H1 (cell line): ENCODE data around the gene CITED4. TPM values are rescaled to one million over a fixed set of nuclear protein-coding genes. Genes with fewer than 3 reads are reported as not detected.
A peak's percentile ranks its signal among the peaks of the same experiment; 100 is the strongest.

Experiments used
- ATF2 ChIP-seq: IDR thresholded peaks from 2 replicates; pipeline ENCODE4 v1.6.1; 2012; ENCODE audit warnings: low read length, inconsistent platforms
- BACH1 ChIP-seq: IDR thresholded peaks from 2 replicates; pipeline ENCODE4 v1.6.1; 2012; ENCODE audit warnings: low read length, improper control_type of control experiment
- BCL11A ChIP-seq, 2 experiments: IDR thresholded peaks; one replicate each; pipeline ENCODE4 v1.6.1; 2011; ENCODE audit warnings: low read depth in 2 of 2, low read length in 2 of 2, mild to moderate bottlenecking in 2 of 2
- BRCA1 ChIP-seq: IDR thresholded peaks from 2 replicates; pipeline ENCODE4 v1.6.1; 2012; ENCODE audit warnings: low read depth, low read length, improper control_type of control experiment
- CBX8 ChIP-seq: fragments of 300-800, 300-1000 bp; sonication (generic); IDR thresholded peaks from 2 replicates; pipeline ENCODE4 v1.7.1; 2016; ENCODE audit warnings: low read depth, low read length, borderline replicate concordance
- CHD1 ChIP-seq: IDR thresholded peaks from 2 replicates; pipeline ENCODE4 v1.6.1; 2012; ENCODE audit warnings: low read depth, low read length, improper control_type of control experiment
- CHD2 ChIP-seq: IDR thresholded peaks from 2 replicates; pipeline ENCODE4 v1.6.1; 2012; ENCODE audit warnings: low read length, improper control_type of control experiment
- CREB1 ChIP-seq: IDR thresholded peaks from 2 replicates; pipeline ENCODE4 v1.6.1; 2012; ENCODE audit warnings: inconsistent platforms
- FOSL1 ChIP-seq: IDR thresholded peaks from 2 replicates; pipeline ENCODE4 v1.6.1; 2011; ENCODE audit warnings: mild to moderate bottlenecking, low read depth, low read length, moderate library complexity; ENCODE audit not compliant: insufficient read depth
- GTF2F1 ChIP-seq: IDR thresholded peaks from 2 replicates; pipeline ENCODE4 v1.6.1; 2012; ENCODE audit warnings: low read depth, low read length, improper control_type of control experiment, borderline replicate concordance
- KDM1A ChIP-seq: fragments of 200-600, 300-600 bp; sonication (generic); IDR thresholded peaks from 2 replicates; pipeline ENCODE4 v1.7.1; 2016; ENCODE audit warnings: mild to moderate bottlenecking, low read length, borderline replicate concordance
- MAFK ChIP-seq: IDR thresholded peaks from 2 replicates; pipeline ENCODE4 v1.6.1; 2012; ENCODE audit warnings: low read depth, mild to moderate bottlenecking, improper control_type of control experiment, low read length
- MAX ChIP-seq: IDR thresholded peaks from 2 replicates; pipeline ENCODE4 v1.6.1; 2012; ENCODE audit warnings: inconsistent platforms
- NANOG ChIP-seq: IDR thresholded peaks from 2 replicates; pipeline ENCODE4 v1.6.1; 2011; ENCODE audit warnings: low read length, low read depth, mild to moderate bottlenecking, inconsistent platforms; ENCODE audit not compliant: insufficient read depth, poor library complexity, severe bottlenecking
- NRF1 ChIP-seq: IDR thresholded peaks from 2 replicates; pipeline ENCODE4 v1.6.1; 2011; ENCODE audit warnings: mild to moderate bottlenecking, low read depth, low read length, improper control_type of control experiment
- PHF8 ChIP-seq: fragments of 200-600 bp; sonication (generic); conservative IDR thresholded peaks from 2 replicates; pipeline ENCODE4 v1.7.1; 2012; ENCODE audit warnings: low read depth, mild to moderate bottlenecking, inconsistent platforms, low read length, moderate library complexity
- RAD21 ChIP-seq, 2 experiments: IDR thresholded peaks in 1 of 2; conservative IDR thresholded peaks in 1 of 2; 2 replicates each; pipeline ENCODE4 v1.6.1; 2011; ENCODE audit warnings: low read depth in 2 of 2, low read length in 2 of 2, improper control_type of control experiment in 1 of 2, inconsistent platforms in 1 of 2, mild to moderate bottlenecking in 1 of 2, moderate library complexity in 1 of 2
- RFX5 ChIP-seq: IDR thresholded peaks from 2 replicates; pipeline ENCODE4 v1.6.1; 2011; ENCODE audit warnings: low read depth, low read length, improper control_type of control experiment, borderline replicate concordance
- RXRA ChIP-seq: IDR thresholded peaks from 2 replicates; pipeline ENCODE4 v1.6.1; 2011; ENCODE audit warnings: low read depth, mild to moderate bottlenecking, low read length, moderate library complexity; ENCODE audit not compliant: insufficient read depth
- SIX5 ChIP-seq: IDR thresholded peaks from 2 replicates; pipeline ENCODE4 v1.6.1; 2011; ENCODE audit warnings: mild to moderate bottlenecking, low read depth, low read length
- SP1 ChIP-seq: IDR thresholded peaks from 2 replicates; pipeline ENCODE4 v1.6.1; 2011; ENCODE audit warnings: low read depth, low read length
- SRF ChIP-seq: IDR thresholded peaks from 2 replicates; pipeline ENCODE4 v1.6.1; 2011; ENCODE audit warnings: mild to moderate bottlenecking, low read depth, low read length, moderate library complexity
- TAF7 ChIP-seq: optimal IDR thresholded peaks from 2 replicates; pipeline ENCODE3; 2011; ENCODE audit warnings: low read depth, mild to moderate bottlenecking, inconsistent platforms, low read length, moderate library complexity, borderline replicate concordance
- TBP ChIP-seq: IDR thresholded peaks from 2 replicates; pipeline ENCODE4 v1.6.1; 2011; ENCODE audit warnings: low read depth, low read length, improper control_type of control experiment
- polyA plus RNA-seq, 7 experiments: library from polyadenylated mRNA; depleted of rRNA in 3 of 7; stranded (reverse) in 5 of 7; unstranded in 2 of 7; fragments of >200 nt in 5 of 7; fragments of 200-250 nt in 2 of 7; gene quantifications; 1 replicate in 5 of 7; 2 replicates in 1 of 7; 4 replicates in 1 of 7; pipeline versions ENCODE4 v1.2.1 to v1.2.3, GENCODE V29; 2011 to 2013; ENCODE audit warnings: missing spikeins in 2 of 7, mixed read lengths in 2 of 7
- total RNA-seq: library from RNA; stranded (reverse); fragmentation: NEBNext Ultra II Directional; extraction: Animal tissue kit (Norgen Biotek cat#: 25700); gene quantifications from 2 replicates; pipeline ENCODE4 v1.2.1, GENCODE V29; 2021

Gene CITED4
- total and polyA plus RNA-seq, 2 of the 8 experiments (the other 6 are each of a cell fraction or from before 2014, with no cell fraction given), result 5.4 to 16.3 TPM

GRCh38 chr1:40818264-40818961 is 43.8 kb downstream of the CITED4 start (continued):
- TF ChIP-seq ATF2, result no peak
- no peak for TF ChIP-seq BCL11A (IDR thresholded peaks at IDR 0.05; ENCODE audit: low read depth in 2 of 2, low read length in 2 of 2)
- peak; percentile 82 for TF ChIP-seq MAX
- no peak for TF ChIP-seq CHD1
- TF ChIP-seq TAF7, result no peak
- TF ChIP-seq GTF2F1, result no peak
- no peak for TF ChIP-seq RAD21 (IDR thresholded peaks at IDR 0.05 in 1 of 2, conservative IDR thresholded peaks at IDR 0.05 in 1 of 2; ENCODE audit: low read depth in 2 of 2, low read length in 2 of 2)
- no peak for TF ChIP-seq FOSL1
- no peak for TF ChIP-seq NANOG
- TF ChIP-seq KDM1A, result peak; percentile 83; the same call in 1 of the 2 replicates
- no peak for TF ChIP-seq SRF
- TF ChIP-seq CREB1, result no peak
- TF ChIP-seq PHF8, result peak; percentile 36; the same call in 1 of the 2 replicates
- no peak for TF ChIP-seq TBP
- TF ChIP-seq NRF1, result peak; percentile 29; the same call in 1 of the 2 replicates
- no peak for TF ChIP-seq SIX5
- no peak for TF ChIP-seq RXRA
- no peak for TF ChIP-seq CHD2
- TF ChIP-seq BACH1, result no peak; the same call in 1 of the 2 replicates
- no peak for TF ChIP-seq RFX5
- no peak for TF ChIP-seq CBX8
- TF ChIP-seq MAFK, result no peak
- TF ChIP-seq SP1, result no peak
- no peak for TF ChIP-seq BRCA1
